HL-60 (cell line): Measurements from ENCODE around the gene ZBP1.

Source experiments
- REST ChIP-seq: IDR thresholded peaks from 2 replicates; pipeline ENCODE4 v1.6.1; 2012; ENCODE audit warnings: low read depth; ENCODE audit not compliant: insufficient replicate concordance
- TF ChIP-seq, protein P1 (sequence below): IDR thresholded peaks from one replicate; pipeline ENCODE4 v1.5.1; 2011; ENCODE audit warnings: low read length, control low read depth, inconsistent platforms; ENCODE audit not compliant: insufficient read depth

DNA sequence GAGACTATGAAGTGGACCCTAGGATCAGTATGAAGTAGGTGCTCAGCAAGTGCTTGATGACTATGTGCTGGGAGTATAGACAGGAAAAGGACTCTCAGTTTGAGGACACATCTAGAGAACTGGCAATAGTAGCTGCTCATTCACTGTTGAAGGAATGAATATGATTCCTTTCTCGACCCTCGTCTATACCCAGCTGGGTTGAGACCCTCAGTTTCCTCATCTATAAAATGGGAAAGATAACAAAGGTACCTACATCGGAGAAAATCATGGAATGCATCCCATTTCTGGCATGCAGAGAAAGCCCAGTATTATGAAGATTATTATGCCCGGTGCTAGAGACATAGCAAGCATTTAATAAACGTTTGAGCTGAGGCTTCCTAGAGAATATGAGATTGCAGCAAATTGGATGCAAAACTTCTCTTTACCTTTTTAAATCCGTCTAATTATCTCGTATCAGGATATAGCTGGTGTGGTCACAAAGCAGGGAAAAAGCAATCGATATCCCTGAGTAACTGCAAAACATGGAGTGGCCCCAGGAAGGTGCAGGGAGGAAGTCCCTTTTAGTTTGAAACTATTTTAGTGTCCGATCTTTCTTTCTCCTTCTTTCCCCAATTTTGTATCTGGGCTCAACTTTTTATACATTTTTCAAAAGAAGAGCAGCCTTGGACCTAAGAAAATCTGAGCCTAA is 62.2 kb downstream of the ZBP1 start:
- TF ChIP-seq, protein P1, sequence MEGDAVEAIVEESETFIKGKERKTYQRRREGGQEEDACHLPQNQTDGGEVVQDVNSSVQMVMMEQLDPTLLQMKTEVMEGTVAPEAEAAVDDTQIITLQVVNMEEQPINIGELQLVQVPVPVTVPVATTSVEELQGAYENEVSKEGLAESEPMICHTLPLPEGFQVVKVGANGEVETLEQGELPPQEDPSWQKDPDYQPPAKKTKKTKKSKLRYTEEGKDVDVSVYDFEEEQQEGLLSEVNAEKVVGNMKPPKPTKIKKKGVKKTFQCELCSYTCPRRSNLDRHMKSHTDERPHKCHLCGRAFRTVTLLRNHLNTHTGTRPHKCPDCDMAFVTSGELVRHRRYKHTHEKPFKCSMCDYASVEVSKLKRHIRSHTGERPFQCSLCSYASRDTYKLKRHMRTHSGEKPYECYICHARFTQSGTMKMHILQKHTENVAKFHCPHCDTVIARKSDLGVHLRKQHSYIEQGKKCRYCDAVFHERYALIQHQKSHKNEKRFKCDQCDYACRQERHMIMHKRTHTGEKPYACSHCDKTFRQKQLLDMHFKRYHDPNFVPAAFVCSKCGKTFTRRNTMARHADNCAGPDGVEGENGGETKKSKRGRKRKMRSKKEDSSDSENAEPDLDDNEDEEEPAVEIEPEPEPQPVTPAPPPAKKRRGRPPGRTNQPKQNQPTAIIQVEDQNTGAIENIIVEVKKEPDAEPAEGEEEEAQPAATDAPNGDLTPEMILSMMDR = no peak
- no peak for TF ChIP-seq REST
